ENCODE measurements around the gene PLPPR2.
"Not testable (repeated sequence)": the region's sequence is repeated elsewhere in the genome, so short reads cannot be mapped to it uniquely, and the experiment has no call there.

PLPPR2 gene

DNA sequence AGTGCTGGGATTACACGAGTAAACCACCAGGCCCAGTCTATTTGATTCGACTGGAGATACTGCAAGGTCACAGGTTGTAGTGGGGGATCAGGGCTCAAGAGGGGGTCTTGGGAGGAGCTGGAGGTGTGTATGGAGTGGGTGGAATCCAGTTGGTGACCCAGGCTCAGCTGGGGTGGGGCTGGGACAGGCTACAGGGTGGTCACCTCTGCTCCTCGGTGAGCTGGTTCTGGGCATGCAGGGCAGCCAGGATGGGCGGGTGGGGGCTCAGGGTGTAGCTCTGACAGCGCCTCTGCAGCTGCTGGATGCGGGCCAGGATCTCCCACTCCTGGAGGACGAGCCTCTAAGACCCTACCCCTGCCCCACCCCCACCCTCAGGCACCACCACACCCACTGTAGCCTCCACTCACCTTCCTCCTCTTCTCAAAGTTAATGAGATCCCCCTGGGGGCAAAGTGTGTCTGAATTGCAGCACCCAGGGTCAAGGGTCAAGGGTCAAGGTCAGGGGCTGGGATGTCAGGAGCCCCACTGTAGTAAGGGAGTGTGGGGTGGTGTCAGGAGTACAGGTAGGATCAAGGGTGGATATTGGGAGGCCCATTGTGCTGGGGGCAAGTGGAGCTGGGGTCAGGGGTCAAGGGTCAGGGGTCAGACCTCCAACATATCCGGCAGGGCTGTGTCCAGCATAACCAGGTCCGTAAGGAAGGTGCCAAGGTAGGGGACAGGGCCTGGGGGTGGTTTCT, 46.7 kb downstream of the PLPPR2 start:
- no peak for DNase-seq

DNA sequence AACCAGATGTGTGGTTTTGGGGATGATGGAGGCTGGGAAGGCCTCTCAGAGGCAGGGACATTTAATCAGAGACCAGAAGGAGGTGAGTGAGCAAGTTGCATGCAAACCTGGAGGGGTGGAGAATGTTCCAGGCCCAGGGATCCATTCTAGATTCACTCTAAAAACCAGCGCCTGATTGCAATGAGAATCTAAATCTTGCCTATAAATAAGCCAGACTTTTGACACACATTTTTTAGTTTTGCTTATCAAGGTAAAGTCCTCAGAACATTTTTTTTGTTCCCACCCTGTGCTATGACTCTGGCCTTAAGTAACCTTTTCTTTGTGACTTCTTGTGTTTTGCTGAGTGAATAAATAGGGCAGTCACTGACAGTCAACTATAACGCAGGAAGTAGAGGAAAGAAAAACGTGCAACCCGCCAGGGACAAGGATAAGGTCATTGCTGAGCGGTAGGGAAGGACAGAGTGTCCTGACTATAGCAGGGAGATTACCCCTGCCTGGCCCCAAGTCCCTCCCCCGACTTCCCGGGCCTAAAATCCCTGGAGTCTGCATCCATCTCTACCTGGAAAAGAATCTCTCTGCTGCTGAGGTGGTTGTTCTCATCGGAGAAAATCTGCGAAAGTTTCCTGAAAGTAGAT, 49.5 kb downstream of the PLPPR2 start:
- no peak for DNase-seq

DNA sequence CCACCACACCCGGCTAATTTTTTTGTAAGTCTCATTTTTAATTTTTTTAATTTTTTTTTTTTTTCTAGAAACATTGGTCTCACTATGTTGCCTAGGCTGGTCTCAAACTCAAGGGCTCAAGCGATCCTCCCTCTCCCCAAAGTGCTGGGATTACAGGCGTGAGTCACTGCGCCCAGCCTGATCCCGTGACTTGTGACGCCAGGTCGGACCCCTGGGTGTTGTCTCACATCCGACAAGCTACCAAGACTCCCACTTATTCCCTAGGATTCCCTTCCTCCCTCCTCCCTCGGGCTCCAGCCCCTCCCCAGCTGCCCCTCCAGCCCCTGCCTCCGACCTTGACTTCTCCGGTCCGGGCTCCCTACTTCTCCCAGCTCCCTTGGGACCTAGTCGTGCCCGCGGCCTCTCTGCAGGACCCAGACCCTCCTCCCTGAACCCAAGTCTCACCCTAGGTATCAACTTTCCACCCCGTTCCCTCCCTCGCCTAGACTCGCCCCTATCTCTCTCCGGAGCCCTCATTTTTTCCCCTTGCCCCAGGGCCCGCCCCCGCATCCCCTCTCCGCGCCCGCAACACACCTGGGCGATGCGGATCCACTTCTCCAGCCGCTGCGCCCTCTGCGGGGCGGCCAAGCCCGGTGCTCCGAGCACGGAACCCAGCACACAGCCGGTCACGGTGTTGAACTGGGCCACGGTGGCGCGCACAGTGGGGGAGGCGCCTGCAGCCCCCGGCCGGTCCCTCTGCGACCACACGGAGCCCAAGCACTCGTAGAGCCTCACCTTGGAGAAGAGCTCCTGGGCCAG, 50.8 kb downstream of the PLPPR2 start:
- peak; percentile 32 for DNase-seq

DNA sequence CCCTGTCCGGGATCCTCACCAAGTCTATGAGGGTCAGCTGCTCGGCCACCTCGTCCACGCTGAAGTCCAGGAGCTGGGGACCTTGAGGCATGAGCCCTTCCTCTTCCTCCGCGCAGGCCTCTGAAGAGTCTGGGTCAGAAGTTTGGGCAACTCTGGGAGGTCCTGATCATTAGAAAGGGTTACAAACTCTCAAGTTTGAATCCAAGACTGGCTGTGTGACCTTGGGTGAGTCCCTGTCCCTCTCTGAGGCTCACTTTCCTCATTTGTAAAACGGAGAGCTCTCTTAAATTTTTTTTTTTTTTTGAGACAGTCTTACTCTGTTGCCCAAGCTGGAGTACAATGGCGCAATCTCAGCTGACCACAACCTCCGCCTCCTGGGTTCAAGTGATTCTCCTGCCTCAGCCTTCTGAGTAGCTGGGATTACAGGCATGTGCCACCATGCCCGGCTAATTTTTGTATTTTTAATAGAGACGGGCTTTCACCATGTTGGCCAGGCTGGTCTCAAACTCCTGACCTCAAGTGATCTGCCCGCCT, 51.5 kb downstream of the PLPPR2 start:
- DNase-seq = not testable (repeated sequence)

DNA sequence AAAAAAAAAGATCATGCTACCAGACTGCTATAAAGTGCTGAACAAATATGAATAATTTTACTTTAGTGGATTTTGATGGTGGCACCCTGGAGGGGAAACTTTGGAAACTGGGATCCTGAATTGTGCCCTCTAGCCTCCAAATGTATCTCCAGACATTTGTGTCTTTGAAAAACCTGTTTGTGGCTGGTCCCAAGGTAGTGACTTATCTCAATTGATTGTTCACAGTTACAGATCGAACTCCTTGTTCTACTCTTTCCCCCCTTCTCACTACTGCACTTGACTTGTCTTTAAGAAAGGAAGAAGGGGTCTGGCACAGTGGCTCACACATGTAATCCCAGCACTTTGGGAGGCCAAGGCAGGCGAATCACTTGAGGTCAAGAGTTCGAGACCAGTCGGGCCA, 53.4 kb downstream of the PLPPR2 start:
- no peak for DNase-seq

DNA sequence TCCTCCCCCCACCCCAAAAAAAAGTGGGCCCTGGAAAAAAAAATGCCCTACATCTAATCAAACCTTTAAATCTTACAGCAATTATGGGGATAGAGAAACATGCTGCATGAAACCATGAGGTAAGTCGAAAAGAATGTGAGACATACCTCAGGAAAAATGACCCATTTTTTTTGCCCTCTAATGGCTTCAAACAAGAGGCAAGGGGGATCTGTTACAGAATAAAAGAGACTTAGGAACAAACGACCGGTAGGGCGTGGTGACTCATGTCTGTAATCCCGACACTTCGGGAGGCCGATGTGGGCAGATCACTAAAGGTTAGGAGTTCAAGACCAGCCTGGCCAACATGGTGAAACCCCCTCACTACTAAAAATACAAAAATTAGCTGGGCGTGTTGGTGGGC, 55.5 kb downstream of the PLPPR2 start:
- DNase-seq = no peak

DNA sequence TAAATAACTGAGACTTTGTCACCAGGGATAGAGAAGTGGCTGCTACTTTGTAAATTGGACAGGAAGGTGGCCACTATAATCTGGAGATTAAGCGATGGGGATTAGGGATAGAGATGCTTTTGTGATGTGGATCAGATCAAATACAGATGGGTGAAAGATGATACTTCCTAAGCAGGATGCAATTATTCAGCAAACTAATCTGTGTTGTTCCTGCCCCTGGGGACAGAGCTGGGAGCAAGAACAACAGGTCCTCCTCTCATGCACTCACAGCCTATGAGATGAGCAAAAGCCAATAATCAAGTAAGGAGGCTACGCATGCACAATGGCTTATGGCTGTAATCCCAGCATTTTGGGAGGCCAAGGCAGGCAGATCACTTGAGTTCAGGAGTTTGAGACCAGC, 59.3 kb downstream of the PLPPR2 start:
- no peak for DNase-seq

All from CD4-positive, alpha-beta T cell treated with Interleukin-17A for 1 hour (primary cell).